GDM1 (cell line): ENCODE measurements around the gene RARRES1.

Source experiments
- DNase-seq: peaks from one replicate; lab custom pipeline; 2025; lab: John Stamatoyannopoulos, UW

RARRES1 gene

GRCh38 chr3:158731938-158732855, at the start of gene RARRES1:
TSS of gene RARRES1 (minus strand) at chr3:158732457. CDS start at chr3:158732415, 42 bp downstream.
- DNase-seq: no peak

GRCh38 chr3:158781849-158782248, 49.6 kb upstream of the RARRES1 start:
- no peak for DNase-seq

GRCh38 chr3:158781191-158781590, 48.9 kb upstream of the RARRES1 start:
- no peak for DNase-seq

DNA sequence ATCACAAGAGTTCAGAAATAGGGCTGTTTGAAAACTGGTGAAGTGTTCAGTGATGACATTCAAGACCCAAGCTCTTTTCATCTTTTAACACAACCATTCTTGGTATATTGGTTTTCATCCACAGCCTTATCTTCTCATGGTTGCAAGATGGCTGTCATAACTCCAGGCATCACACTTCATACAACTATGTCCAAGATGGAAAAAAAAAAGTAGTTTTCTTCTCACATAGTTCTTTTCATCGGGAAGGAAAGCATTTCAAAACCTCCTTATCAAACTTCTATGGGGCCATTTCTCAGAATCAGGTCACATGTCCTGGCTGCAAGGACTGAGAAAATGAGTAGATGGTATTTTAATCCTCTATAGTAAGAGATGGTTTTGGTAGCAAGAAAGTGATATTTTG, 48.5 kb upstream of the RARRES1 start:
- DNase-seq: no peak

GRCh38 chr3:158777161-158777873, 45.1 kb upstream of the RARRES1 start:
- no peak for DNase-seq

DNA sequence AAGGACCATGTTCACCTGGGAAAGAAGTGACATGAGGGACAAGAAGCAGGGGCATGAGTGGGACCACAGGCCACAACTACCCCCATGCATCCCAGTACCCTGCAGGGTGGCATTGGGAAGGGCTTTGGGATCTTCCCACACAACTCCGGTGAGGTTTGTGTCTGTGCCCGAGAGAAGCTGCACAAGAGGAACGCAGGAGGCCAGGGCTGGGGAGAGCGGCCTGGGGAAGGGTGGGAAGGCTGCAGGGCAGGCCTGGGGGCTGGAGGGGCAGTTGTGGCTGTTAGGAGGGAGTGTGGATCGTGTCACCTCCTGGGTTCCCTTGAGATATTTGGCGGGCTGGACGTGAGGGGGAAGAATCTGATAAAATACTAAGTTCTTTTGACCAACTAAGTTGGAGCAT, 44.3 kb upstream of the RARRES1 start:
- no peak for DNase-seq

- no peak for DNase-seq
Observed at GRCh38 chr3:158775426-158776410, 43.5 kb upstream of the RARRES1 start.

- no peak for DNase-seq
Observed at GRCh38 chr3:158774965-158775364, 42.7 kb upstream of the RARRES1 start.

- no peak for DNase-seq
Observed at GRCh38 chr3:158773845-158774830, 41.9 kb upstream of the RARRES1 start.

- DNase-seq: no peak
Observed at GRCh38 chr3:158773166-158773565, 40.9 kb upstream of the RARRES1 start.

DNA sequence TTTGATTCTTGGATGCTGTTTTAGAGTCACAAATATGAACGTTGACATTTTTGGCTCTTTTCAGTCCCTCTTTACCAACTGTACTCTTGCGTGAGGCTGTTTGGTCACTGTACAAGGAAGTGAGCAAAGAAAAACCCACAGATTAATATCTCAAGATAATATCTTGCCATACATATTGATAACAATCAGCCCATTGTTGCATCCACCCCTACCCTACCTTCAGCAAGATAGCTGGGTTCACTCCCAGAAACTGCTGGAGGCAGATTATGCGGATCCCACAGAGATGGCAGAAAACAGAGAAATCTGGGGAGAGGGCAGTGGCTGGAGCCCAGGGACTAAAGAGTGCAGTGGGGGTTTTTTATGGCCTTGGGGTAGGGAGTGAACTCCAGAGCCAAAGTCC, 39.7 kb upstream of the RARRES1 start:
- DNase-seq: no peak

DNA sequence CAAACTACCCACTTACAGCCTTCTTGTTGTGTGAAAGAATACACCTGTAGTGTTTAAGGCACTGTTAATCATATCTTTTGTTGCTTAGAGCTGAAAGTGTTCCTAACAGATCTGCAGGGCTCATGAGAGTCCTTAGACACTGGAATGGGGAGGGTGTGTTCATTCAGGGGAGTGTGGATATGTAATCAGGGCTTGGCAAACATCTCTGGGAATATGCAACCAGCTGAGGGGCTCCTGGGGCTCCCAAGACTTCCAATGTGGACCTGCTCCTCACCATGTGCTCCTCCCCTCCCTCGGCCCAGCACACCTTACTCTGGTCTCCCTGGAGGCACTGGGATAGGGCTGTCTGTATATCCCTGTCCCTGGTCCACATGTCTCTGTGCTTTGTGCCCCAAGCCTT, 39.3 kb upstream of the RARRES1 start:
- no peak for DNase-seq

DNA sequence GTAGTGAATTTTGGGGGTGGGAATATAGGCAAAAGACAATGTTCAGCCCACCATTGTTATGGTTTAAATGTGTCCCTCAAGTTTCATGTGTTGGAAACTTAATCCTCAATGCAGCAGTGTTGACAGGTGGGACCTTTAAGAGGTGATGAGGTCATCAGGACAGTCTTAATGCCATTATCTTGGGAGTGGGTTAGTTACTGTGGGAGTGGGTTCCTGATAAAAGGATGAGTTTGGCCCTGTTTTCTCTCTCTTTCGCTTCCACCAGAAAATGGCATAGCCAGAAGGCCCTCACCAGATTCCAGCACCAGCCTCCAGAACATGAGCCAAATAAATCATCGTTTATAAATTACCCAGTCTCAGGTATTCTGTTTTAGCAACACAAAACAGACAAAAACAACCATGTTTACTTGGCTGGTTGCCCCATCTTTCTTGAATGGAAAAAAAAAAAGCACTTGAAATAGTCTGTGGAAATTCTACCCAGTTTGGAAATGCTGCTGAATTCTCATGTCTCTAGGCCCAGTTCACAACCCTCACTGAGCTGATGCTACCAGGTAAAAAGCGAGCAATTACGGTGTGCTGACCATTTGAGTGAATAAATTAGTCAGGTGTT, 38.6 kb upstream of the RARRES1 start:
- no peak for DNase-seq

DNA sequence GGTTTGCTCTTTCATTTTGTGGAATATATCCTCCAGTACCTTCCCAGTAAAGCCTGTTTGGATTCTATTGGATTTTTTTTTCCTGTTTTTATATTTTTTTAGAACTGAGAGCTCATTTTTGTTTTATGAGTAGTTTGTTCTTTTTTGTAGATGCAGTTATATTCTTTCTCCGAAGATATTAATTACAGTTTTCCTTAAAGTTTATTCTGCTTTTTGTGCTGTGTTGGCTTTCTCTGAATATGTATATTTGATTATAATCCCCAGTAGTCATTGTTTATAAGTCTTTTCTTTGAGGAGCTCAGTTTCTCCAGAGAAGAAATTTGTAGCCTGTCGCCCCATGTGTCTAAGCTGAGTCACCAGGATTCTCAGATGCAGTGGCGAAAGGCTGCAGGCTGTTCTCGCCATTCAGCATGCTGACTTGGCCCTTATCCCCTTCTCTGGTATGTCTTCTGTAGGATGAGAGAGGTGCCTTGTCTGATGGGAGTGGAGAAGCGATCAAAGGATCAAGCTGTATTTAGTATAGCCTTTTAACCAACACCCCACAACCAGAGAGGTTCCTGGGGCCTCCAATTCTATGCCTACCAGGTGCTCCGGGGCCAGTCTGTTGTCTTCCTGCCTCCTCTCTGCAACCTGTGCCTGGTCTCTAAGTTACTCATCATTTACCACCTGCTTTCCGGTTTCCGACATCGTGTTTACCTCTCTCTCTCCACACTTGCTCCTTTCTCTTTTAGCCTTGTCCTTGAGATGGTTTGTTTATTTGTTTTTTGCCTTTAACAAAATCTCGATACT, 37.9 kb upstream of the RARRES1 start:
- no peak for DNase-seq

- no peak for DNase-seq
Observed at GRCh38 chr3:158769549-158769948, 37.3 kb upstream of the RARRES1 start.

DNA sequence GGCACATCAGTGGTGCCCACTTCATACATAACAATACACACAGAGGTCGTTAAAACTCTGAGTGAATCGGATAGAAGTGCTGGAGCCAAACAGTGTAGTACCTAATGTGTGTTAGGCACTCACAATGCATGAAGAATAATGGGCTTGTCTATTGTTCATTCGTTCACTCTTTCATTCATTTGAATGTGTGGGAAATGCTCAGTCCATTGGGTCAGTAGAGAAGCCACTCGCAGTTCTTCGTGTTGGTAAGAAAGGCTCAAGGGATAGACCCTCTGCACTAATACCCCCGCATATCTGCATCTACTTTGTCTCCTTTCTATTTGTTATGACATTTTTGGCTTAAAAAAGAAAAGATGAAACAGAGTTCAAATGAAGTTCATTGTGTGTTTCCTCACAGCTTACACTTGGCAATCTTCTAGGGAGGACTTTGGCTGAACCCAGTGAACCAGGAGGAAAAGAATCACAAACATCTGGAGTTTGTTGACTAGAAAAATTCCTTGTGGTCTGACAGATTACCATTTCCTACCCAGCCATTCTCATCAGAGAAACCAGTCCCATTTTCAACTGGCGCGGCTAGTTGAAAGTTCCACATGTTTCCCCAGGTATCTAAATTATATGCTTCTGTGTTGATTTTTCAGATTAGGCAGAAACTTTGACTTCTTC, 36.8 kb upstream of the RARRES1 start:
- no peak for DNase-seq

DNA sequence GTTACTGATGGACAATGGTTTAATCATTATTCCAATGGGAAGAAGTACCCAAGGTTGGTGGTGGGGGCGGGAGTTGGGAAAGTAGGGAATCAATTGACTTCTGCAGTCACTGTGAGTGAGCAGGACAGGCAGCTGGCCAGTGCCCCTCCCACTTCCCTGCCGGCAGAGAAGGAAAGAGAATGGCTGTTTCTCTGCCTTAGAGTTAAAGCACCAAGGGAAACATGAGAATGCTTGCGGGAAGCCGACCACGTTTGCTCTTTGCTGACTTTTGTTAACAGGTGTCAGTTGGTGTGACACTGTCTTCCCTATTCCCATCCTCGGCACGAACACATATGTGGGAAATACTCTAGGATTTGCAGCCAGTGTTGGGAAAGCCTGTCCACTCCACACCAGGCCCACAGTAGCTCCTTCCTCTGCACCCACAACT, 36.1 kb upstream of the RARRES1 start:
- DNase-seq: no peak

DNA sequence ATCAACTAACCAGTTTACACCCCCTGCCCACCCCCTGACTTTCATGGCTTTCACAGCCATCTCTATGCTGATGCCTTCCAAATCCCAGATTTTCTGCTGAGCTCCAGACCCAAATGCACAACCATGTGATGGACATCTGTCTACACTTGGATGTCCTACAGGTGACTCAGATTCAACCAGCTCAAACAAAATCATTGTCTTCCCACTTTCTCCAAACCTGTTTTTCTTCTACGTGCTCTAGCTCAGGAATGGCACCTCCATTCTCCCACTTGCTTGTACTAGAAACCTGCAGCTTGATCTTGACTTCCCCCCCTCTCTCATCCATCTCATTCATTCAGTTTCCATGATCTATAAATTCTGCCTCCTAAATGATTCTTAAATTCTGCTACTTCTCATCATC, 34.1 kb upstream of the RARRES1 start:
- no peak for DNase-seq
